B cell (primary cell): ENCODE results near the gene PLCB4.

Experiments
- CTCF ChIP-seq: fragments of 200-600 bp; IDR thresholded peaks from one replicate; pipeline ENCODE4 v1.8.0; 2022; ENCODE audit warnings: antibody characterized with exemption, mild to moderate bottlenecking
- EZH2 ChIP-seq: IDR thresholded peaks from 2 replicates; pipeline ENCODE4 v1.6.1; 2012; ENCODE audit warnings: borderline replicate concordance, low read depth, mild to moderate bottlenecking, moderate library complexity, low read length; ENCODE audit not compliant: insufficient read depth, poor library complexity, severe bottlenecking

- TF ChIP-seq CTCF (no peak), EZH2 (no peak)
Measured at GRCh38 chr20:9374480-9374879, 305.6 kb downstream of the PLCB4 start.
